Activated T-cell treated with anti-CD3 and anti-CD28 coated beads, Interleukin-2, amount 50 U/mL, for 24 hours (primary cell): ENCODE measurements around the gene GP5.

Source experiments
- DNase-seq: peaks from one replicate; pipeline ENCODE4 v3.0.0-alpha.2; 2020
- H3K27ac Mint-ChIP-seq: 2 replicates; pipeline ENCODE4 v1.8.0; 2020; ENCODE audit warnings: mild to moderate bottlenecking, mixed read lengths
- H3K27me3 Mint-ChIP-seq: 2 replicates; pipeline ENCODE4 v1.8.0; 2020; ENCODE audit warnings: mixed read lengths
- H3K36me3 Mint-ChIP-seq: 2 replicates; pipeline ENCODE4 v1.8.0; 2020; ENCODE audit warnings: low read depth, mixed read lengths
- H3K4me1 Mint-ChIP-seq: 2 replicates; pipeline ENCODE4 v1.8.0; 2020; ENCODE audit warnings: low read depth, mixed read lengths
- H3K4me3 Mint-ChIP-seq: 2 replicates; pipeline ENCODE4 v1.8.0; 2020; ENCODE audit warnings: mild to moderate bottlenecking, moderate library complexity, mixed read lengths
- H3K9me3 Mint-ChIP-seq: 2 replicates; pipeline ENCODE4 v1.8.0; 2020; ENCODE audit warnings: mixed read lengths

The GP5 gene

GRCh38 chr3:194376241-194376560, 22.9 kb downstream of the GP5 start:
- DNase-seq: no peak
- Mint-ChIP-seq H3K27me3 (peaks cover 30% of the 10 kb centered on the region), H3K4me1 (no peaks in the 10 kb centered on the region), H3K36me3 (no peaks in the 10 kb centered on the region), H3K9me3 (no peaks in the 10 kb centered on the region), H3K27ac (no peak overlapping the region), H3K4me3 (no peak overlapping the region)

- DNase-seq: no peak
- H3K27ac Mint-ChIP-seq: no peak overlapping the region
- H3K27me3 Mint-ChIP-seq: peaks cover 32% of the 10 kb centered on the region
Observed at GRCh38 chr3:194375473-194376240, 23.4 kb downstream of the GP5 start.

GRCh38 chr3:194374935-194375334, 24.1 kb downstream of the GP5 start:
- no peak for DNase-seq
- Mint-ChIP-seq H3K36me3 (no peaks in the 10 kb centered on the region), H3K9me3 (no peaks in the 10 kb centered on the region), H3K27ac (no peak overlapping the region), H3K4me1 (no peaks in the 10 kb centered on the region), H3K27me3 (peaks cover 33% of the 10 kb centered on the region), H3K4me3 (no peak overlapping the region)

More at GRCh38 chr3:194375473-194376240, 23.4 kb downstream of the GP5 start:
- Mint-ChIP-seq H3K4me1 (no peaks in the 10 kb centered on the region), H3K4me3 (no peak overlapping the region), H3K36me3 (no peaks in the 10 kb centered on the region), H3K9me3 (no peaks in the 10 kb centered on the region)

- Mint-ChIP-seq H3K27me3 (peaks cover 43% of the 10 kb centered on the region), H3K4me1 (no peaks in the 10 kb centered on the region), H3K9me3 (no peaks in the 10 kb centered on the region), H3K27ac (no peak overlapping the region), H3K4me3 (no peak overlapping the region), H3K36me3 (no peaks in the 10 kb centered on the region)
- no peak for DNase-seq
Observed at GRCh38 chr3:194373899-194374298, 25.2 kb downstream of the GP5 start.

GRCh38 chr3:194373028-194373427, 26.0 kb downstream of the GP5 start:
- Mint-ChIP-seq H3K27ac (no peak overlapping the region), H3K36me3 (no peaks in the 10 kb centered on the region), H3K4me1 (no peaks in the 10 kb centered on the region), H3K4me3 (no peak overlapping the region), H3K27me3 (peaks cover 45% of the 10 kb centered on the region), H3K9me3 (no peaks in the 10 kb centered on the region)
- DNase-seq: no peak

- Mint-ChIP-seq H3K4me3 (no peak overlapping the region), H3K36me3 (no peaks in the 10 kb centered on the region), H3K4me1 (no peaks in the 10 kb centered on the region), H3K9me3 (no peaks in the 10 kb centered on the region), H3K27me3 (peaks cover 49% of the 10 kb centered on the region), H3K27ac (no peak overlapping the region)
- DNase-seq: no peak
Observed at GRCh38 chr3:194370753-194371152, 28.3 kb downstream of the GP5 start.

GRCh38 chr3:194369522-194370279, 29.4 kb downstream of the GP5 start, which contains the start of gene LRRC15:
LRRC15 (minus strand) TSS chr3:194369743; CDS start chr3:194361043, 8,700 bp downstream.
- Mint-ChIP-seq H3K9me3 (no peaks in the 10 kb centered on the region), H3K27me3 (peaks cover 44% of the 10 kb centered on the region), H3K27ac (no peak within 1 kb of the TSS), H3K36me3 (no peaks in the 10 kb centered on the region), H3K4me1 (no peaks in the 10 kb centered on the region), H3K4me3 (no peak within 1 kb of the TSS)
- DNase-seq: no peak

- DNase-seq: no peak
- Mint-ChIP-seq H3K4me3 (no peak overlapping the region), H3K27me3 (peaks cover 44% of the 10 kb centered on the region), H3K36me3 (no peaks in the 10 kb centered on the region), H3K4me1 (no peaks in the 10 kb centered on the region), H3K27ac (no peak overlapping the region), H3K9me3 (no peaks in the 10 kb centered on the region)
Observed at GRCh38 chr3:194368918-194369317, 30.1 kb downstream of the GP5 start.

GRCh38 chr3:194367992-194368841, 30.8 kb downstream of the GP5 start:
- H3K27me3 Mint-ChIP-seq: peaks cover 44% of the 10 kb centered on the region

GRCh38 chr3:194365978-194366490, 33.0 kb downstream of the GP5 start:
- no peak for DNase-seq
- no peaks in the 10 kb centered on the region for H3K9me3 Mint-ChIP-seq
- H3K36me3 Mint-ChIP-seq: no peaks in the 10 kb centered on the region
- no peaks in the 10 kb centered on the region for H3K4me1 Mint-ChIP-seq
- H3K4me3 Mint-ChIP-seq: no peak overlapping the region
- H3K27ac Mint-ChIP-seq: no peak overlapping the region
- H3K27me3 Mint-ChIP-seq: peaks cover 35% of the 10 kb centered on the region

More at GRCh38 chr3:194367992-194368841, 30.8 kb downstream of the GP5 start:
- H3K9me3 Mint-ChIP-seq: no peaks in the 10 kb centered on the region
- H3K27ac Mint-ChIP-seq: no peak overlapping the region
- no peaks in the 10 kb centered on the region for H3K4me1 Mint-ChIP-seq
- no peak overlapping the region for H3K4me3 Mint-ChIP-seq
- no peak for DNase-seq
- H3K36me3 Mint-ChIP-seq: no peaks in the 10 kb centered on the region

GRCh38 chr3:194365526-194365925, 33.5 kb downstream of the GP5 start:
- no peak overlapping the region for H3K27ac Mint-ChIP-seq
- no peaks in the 10 kb centered on the region for H3K9me3 Mint-ChIP-seq
- DNase-seq: no peak
- peaks cover 32% of the 10 kb centered on the region for H3K27me3 Mint-ChIP-seq
- H3K4me1 Mint-ChIP-seq: no peaks in the 10 kb centered on the region
- H3K4me3 Mint-ChIP-seq: no peak overlapping the region
- no peaks in the 10 kb centered on the region for H3K36me3 Mint-ChIP-seq

GRCh38 chr3:194364652-194365434, 34.2 kb downstream of the GP5 start:
- H3K27me3 Mint-ChIP-seq: peaks cover 27% of the 10 kb centered on the region
- H3K36me3 Mint-ChIP-seq: no peaks in the 10 kb centered on the region
- H3K9me3 Mint-ChIP-seq: no peaks in the 10 kb centered on the region
- H3K4me3 Mint-ChIP-seq: no peak overlapping the region
- H3K27ac Mint-ChIP-seq: no peak overlapping the region
- no peak for DNase-seq
- no peaks in the 10 kb centered on the region for H3K4me1 Mint-ChIP-seq

GRCh38 chr3:194364314-194364651, 34.8 kb downstream of the GP5 start:
- H3K27ac Mint-ChIP-seq: no peak overlapping the region
- peaks cover 22% of the 10 kb centered on the region for H3K27me3 Mint-ChIP-seq
- H3K36me3 Mint-ChIP-seq: no peaks in the 10 kb centered on the region
- no peak for DNase-seq
- no peak overlapping the region for H3K4me3 Mint-ChIP-seq
- no peaks in the 10 kb centered on the region for H3K9me3 Mint-ChIP-seq
- no peaks in the 10 kb centered on the region for H3K4me1 Mint-ChIP-seq

- Mint-ChIP-seq H3K27ac (no peak overlapping the region), H3K9me3 (no peaks in the 10 kb centered on the region), H3K27me3 (no peaks in the 10 kb centered on the region), H3K4me1 (no peaks in the 10 kb centered on the region), H3K4me3 (no peak overlapping the region), H3K36me3 (no peaks in the 10 kb centered on the region)
- DNase-seq: no peak
Observed at GRCh38 chr3:194360568-194360967, 38.5 kb downstream of the GP5 start.
